ENCODE results near the gene CTCF. TPM values are rescaled to one million over a fixed set of nuclear protein-coding genes. Genes with fewer than 3 reads are reported as not detected.

Gene CTCF
- total RNA-seq, 3 donors from 2014 or later, result 41.1 to 55.5 (median 43.4) TPM

- ATAC-seq (no peak), DNase-seq (no peak)
- no peaks in the 10 kb centered on the region for H3K36me3 ChIP-seq (ENCODE audit: low read depth)
- no peaks in the 10 kb centered on the region for H3K9me3 ChIP-seq
- H3K4me3 ChIP-seq, result no peak overlapping the region
- peaks cover 23% of the 10 kb centered on the region for H3K4me1 ChIP-seq (ENCODE audit: low read depth)
- TF ChIP-seq CTCF (IDR thresholded peaks at IDR 0.05), result no peak
- intact Hi-C loops (cut with DNase I, micrococcal nuclease), result loop anchor here in 1 of 2 donors (10.0 kb wide), 1 partner anchor 119 kb away; no protein-coding TSS in a partner anchor
Measured at GRCh38 chr16:67663151-67663876, 101.0 kb downstream of the CTCF start.

- no peak for TF ChIP-seq CTCF (IDR thresholded peaks at IDR 0.05)
- no peaks in the 10 kb centered on the region for H3K36me3 ChIP-seq (ENCODE audit: low read depth)
- DNase-seq (no peak), ATAC-seq (no peak)
- H3K9me3 ChIP-seq, result no peaks in the 10 kb centered on the region
- H3K4me3 ChIP-seq, result no peak overlapping the region
- intact Hi-C loops (cut with DNase I, micrococcal nuclease), result loop anchor here in 1 of 2 donors (10.0 kb wide), 1 partner anchor 119 kb away; no protein-coding TSS in a partner anchor
- H3K4me1 ChIP-seq (ENCODE audit: low read depth), result peaks cover 23% of the 10 kb centered on the region
Measured at GRCh38 chr16:67663877-67664222, 101.5 kb downstream of the CTCF start.

GRCh38 chr16:67664258-67664657 is 101.9 kb downstream of the CTCF start:
- ATAC-seq (no peak), DNase-seq (no peak)
- no peak for TF ChIP-seq CTCF (IDR thresholded peaks at IDR 0.05)
- intact Hi-C loops (cut with DNase I, micrococcal nuclease), result loop anchor here in 1 of 2 donors (10.0 kb wide), 1 partner anchor 119 kb away; no protein-coding TSS in a partner anchor
- no peak overlapping the region for H3K4me3 ChIP-seq
- H3K4me1 ChIP-seq (ENCODE audit: low read depth), result peaks cover 20% of the 10 kb centered on the region
- no peaks in the 10 kb centered on the region for H3K36me3 ChIP-seq (ENCODE audit: low read depth)
- no peaks in the 10 kb centered on the region for H3K9me3 ChIP-seq

- intact Hi-C loops (cut with DNase I, micrococcal nuclease), result loop anchor here in 1 of 2 donors (10.0 kb wide), 1 partner anchor 120 kb away; no protein-coding TSS in a partner anchor
- DNase-seq, result no peak
Measured at GRCh38 chr16:67664871-67665270, 102.5 kb downstream of the CTCF start.

GRCh38 chr16:67665598-67665997 is 103.3 kb downstream of the CTCF start:
- H3K9me3 ChIP-seq, result no peaks in the 10 kb centered on the region
- ATAC-seq (no peak), DNase-seq (no peak)
- H3K4me1 ChIP-seq (ENCODE audit: low read depth), result peaks cover 16% of the 10 kb centered on the region
- H3K36me3 ChIP-seq (ENCODE audit: low read depth), result no peaks in the 10 kb centered on the region
- intact Hi-C loops (cut with DNase I, micrococcal nuclease), result loop anchor here in 1 of 2 donors (10.0 kb wide), 1 partner anchor 121 kb away; no protein-coding TSS in a partner anchor
- no peak overlapping the region for H3K4me3 ChIP-seq
- no peak for TF ChIP-seq CTCF (IDR thresholded peaks at IDR 0.05)

More at GRCh38 chr16:67664871-67665270, 102.5 kb downstream of the CTCF start:
- no peaks in the 10 kb centered on the region for H3K9me3 ChIP-seq
- no peak for TF ChIP-seq CTCF (IDR thresholded peaks at IDR 0.05)
- H3K4me1 ChIP-seq (ENCODE audit: low read depth), result peaks cover 16% of the 10 kb centered on the region
- no peak overlapping the region for H3K4me3 ChIP-seq
- H3K36me3 ChIP-seq (ENCODE audit: low read depth), result no peaks in the 10 kb centered on the region
- ATAC-seq, result no peak

All from mucosa of descending colon (tissue), 3 donors.